B cell (primary cell): ENCODE data around the gene RREB1.

Experiments
- CTCF ChIP-seq: fragments of 200-600 bp; IDR thresholded peaks from one replicate; pipeline ENCODE4 v1.8.0; 2022; ENCODE audit warnings: antibody characterized with exemption, mild to moderate bottlenecking
- EZH2 ChIP-seq: IDR thresholded peaks from 2 replicates; pipeline ENCODE4 v1.6.1; 2012; ENCODE audit warnings: borderline replicate concordance, low read depth, mild to moderate bottlenecking, moderate library complexity, low read length; ENCODE audit not compliant: insufficient read depth, poor library complexity, severe bottlenecking

- TF ChIP-seq EZH2 = no peak
- TF ChIP-seq CTCF = no peak
Observed at GRCh38 chr6:7273709-7274108, 165.9 kb downstream of the RREB1 start.
